ENCODE measurements around the gene AK5.

- TF ChIP-seq CTCF (IDR thresholded peaks at IDR 0.05), result no peak
- TF ChIP-seq POLR2A (IDR thresholded peaks at IDR 0.05), result no peak
These were observed 189.9 kb downstream of the AK5 start for GRCh38 chr1:77471691-77472090.
